Cerebellar nuclear complex (tissue), 1 donor: ENCODE results near the gene TEX261.
"Not testable (repeated sequence)": the region's sequence is repeated elsewhere in the genome, so short reads cannot be mapped to it uniquely, and the experiment has no call there.

Experiments used
- DNase-seq, 2 experiments: peaks; one replicate each; lab custom pipeline; 2025; lab: John Stamatoyannopoulos, UW

Gene TEX261

GRCh38 chr2:70994699-70995425 is at the start of gene TEX261:
Gene TEX261 (minus strand): TSS chr2:70994873. CDS start chr2:70994757, 116 bp downstream.
- DNase-seq: peak in 1 of 2 experiments; percentile 44

DNA sequence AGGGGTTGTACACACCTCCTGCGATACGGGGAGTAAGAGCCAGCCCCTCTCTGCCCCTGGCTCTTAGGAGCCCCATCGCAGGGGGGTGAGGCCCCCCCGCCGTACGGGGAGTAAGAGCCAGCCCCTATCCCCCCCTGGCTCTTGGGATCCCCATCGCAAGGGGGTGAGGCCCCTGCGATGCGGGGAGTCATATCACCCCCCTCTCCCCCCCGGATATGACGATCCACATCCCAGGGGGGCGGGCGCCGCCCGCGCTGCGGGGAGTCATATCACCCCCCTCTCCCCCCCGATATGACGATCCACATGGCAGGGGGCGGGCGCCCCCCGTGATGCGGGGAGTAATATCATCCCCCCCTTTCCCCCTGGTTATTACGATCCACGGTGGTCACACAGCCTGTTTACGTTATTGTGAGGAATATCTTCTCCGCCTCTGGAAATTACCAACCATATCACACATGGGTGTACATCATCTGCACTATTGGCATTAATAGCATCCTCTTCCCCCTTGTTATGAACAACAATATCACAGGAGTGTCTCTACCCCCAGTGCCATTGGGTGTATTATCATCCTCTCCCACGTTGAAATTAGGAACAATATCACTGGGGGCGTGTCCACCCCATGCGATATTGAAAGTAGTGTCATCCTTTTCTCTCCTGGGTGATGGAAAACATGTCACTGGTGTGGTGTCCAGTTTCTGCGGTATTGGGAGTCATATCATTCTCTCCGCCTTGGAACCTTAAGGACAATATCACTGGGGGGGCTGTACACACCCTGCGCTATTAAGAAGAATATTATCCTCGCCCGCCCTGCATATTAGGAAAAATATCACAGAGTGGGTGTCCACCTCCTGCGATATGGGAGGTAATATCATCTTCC is 49.1 kb upstream of the TEX261 start:
- no peak for DNase-seq

DNA sequence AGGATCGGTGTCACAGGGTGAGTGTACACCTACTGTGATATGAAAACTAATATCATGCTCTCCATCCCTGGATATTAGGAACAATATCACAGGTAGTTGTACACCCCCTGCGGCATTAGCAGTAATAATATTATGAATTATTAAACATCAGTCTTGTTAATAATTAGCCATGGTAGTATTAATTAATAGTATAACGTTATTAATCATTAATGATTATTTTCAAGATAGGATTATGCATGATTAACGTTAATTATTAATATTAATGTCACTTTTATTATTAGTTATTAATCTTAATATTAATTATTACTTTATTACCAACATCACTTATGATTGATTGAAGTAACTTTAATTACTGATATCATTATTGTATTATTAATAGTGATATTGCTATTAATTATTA is 47.6 kb upstream of the TEX261 start:
- no peak for DNase-seq

DNA sequence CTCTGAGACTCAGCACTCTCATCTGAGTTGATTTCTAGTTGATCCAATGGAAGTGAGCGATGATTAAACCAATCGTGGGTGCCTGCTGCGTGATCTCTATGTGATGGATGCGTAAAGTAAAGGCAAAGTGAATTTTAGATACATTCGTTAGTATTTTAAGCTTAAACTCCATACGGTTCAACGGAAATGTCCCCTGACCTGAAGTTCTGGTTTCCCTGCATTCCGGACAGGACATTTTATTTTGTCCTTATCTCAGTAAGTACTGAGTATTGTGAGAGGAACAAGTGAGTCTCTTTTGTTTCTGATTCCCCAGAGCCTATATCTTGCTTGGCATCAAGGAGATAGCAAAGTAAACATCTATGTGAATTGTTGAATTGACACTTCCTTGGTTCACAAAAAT is 41.6 kb upstream of the TEX261 start:
- DNase-seq: not testable (repeated sequence)

DNA sequence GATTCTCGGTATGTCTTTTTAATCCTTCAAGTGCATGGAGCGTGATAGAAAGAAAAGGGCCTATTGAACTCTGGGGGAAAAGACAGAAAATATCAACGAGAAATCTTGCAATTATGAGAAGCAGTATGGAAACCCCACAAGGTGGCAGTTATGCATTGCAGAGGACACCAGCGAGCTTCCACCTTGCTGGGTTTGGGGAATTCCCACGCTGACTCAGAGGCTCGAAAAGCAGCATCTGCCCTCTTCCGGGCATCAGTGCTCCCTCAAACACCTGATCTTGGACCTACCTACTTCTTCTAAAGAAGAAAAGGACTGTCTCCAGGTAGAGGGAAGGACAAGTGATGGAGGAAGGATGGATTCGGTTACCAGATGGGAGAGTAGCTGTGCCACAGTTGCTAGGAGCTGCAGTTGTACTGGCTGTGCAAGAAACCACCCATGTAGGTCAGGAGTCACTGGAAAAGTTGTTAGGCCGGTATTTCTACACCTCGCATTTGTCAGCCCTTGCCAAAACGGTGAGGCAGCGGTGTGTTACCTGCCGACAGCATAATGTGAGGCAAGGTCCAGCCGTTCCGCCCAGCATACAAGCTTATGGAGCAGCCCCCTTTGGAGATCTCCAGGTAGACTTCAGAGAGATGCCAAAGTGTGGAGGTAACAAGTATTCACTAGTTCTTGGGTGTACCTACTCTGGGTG is 29.0 kb upstream of the TEX261 start:
- not testable (repeated sequence) for DNase-seq

DNA sequence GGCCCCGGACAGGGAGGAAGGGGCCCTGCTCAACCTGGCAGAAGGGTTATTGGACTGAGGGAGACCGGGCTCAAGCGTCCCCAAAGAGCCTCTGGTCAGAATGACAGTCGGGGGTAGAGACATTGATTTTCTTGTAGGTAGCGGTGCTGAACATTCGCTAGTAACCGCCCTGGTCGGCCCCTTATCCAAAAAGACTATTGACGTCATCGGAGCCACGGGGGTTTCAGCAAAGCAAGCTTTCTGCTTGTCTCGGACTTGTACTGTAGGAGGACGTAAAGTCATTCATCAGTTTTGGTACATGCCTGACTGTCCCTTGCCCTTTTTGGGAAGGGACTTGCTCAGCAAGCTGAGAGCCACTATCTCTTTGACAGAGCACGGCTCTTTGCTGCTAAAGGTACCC is 26.7 kb upstream of the TEX261 start:
- DNase-seq: not testable (repeated sequence)

DNA sequence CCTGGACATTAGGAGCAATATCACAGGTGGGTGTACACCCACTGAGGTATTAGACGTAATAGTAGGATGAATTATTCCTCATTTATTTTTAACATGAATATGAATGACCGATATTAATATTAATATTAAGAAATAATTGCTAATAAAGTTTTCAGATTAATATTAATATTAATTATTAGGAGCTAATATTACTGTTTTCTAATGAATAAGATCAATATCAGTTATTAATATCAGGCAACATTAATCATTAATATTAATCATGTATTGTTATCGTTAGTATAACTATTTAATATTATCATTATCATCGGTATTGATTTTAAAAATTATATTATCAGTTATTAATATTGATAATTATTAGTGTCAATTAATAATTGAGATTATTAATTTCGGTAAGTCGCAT is 25.3 kb upstream of the TEX261 start:
- not testable (repeated sequence) for DNase-seq

DNA sequence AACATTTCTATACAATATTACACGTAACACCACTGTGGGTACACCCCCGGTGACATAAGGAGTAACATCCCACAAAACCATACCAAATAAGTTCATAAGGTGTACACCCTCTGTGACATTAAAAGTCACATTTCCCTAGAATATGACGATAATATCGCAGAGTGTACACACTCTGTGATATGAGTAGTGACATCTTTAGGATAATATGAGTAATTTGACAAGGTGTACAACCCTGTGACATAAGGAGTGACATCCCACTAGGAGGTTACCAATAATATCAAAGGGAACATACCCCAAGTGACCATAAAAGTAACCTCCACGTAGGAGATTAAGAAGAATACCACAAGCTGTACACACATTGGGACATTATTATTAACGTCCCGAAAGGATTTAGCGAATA is 24.0 kb upstream of the TEX261 start:
- no peak for DNase-seq

- not testable (repeated sequence) for DNase-seq
Measured at GRCh38 chr2:71011786-71012185, 17.1 kb upstream of the TEX261 start.

DNA sequence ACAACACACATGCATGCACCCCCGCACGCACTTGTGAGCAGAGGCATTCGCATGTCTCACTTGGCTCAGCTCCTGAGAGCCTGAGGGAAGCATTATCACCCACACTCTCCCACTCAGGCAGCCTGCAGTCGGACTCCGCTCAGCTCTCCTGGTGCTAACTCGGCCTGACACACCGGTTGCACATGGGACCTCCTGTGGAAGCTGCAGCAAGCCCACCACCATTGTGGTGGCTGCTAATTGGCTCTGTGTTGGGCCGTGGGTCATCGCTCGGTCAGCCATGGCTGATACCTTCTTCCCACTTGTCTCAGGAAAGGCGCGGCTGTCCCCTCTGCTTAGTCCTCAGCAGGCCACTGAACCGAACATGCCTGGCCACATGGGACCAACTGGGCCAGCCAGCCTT is 13.7 kb upstream of the TEX261 start:
- no peak for DNase-seq

GRCh38 chr2:71006955-71007799 is 12.5 kb upstream of the TEX261 start:
- DNase-seq: no peak

DNA sequence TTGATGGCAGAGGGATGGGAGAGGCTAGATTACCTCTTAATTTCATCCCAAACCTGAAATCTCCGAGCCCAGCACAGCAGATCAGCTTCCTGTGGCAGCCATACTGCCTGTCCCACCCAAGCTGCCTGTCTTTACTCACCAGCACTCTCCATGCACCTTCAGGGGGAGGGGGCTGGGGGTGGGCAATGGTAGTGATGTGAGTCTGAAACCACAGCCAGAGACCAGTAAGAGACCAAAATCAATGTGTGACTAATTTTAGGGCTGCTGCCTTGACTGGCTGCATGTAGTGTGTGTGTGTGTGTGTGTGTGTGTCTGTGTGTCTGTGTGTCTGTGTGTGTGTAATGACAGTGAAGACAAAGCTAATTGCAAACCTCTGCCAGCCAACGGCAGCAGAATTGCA is 11.7 kb upstream of the TEX261 start:
- DNase-seq: no peak

- no peak for DNase-seq
Measured at GRCh38 chr2:71005271-71006202, 10.9 kb upstream of the TEX261 start.

GRCh38 chr2:71004857-71005256 is 10.2 kb upstream of the TEX261 start:
- DNase-seq: no peak

DNA sequence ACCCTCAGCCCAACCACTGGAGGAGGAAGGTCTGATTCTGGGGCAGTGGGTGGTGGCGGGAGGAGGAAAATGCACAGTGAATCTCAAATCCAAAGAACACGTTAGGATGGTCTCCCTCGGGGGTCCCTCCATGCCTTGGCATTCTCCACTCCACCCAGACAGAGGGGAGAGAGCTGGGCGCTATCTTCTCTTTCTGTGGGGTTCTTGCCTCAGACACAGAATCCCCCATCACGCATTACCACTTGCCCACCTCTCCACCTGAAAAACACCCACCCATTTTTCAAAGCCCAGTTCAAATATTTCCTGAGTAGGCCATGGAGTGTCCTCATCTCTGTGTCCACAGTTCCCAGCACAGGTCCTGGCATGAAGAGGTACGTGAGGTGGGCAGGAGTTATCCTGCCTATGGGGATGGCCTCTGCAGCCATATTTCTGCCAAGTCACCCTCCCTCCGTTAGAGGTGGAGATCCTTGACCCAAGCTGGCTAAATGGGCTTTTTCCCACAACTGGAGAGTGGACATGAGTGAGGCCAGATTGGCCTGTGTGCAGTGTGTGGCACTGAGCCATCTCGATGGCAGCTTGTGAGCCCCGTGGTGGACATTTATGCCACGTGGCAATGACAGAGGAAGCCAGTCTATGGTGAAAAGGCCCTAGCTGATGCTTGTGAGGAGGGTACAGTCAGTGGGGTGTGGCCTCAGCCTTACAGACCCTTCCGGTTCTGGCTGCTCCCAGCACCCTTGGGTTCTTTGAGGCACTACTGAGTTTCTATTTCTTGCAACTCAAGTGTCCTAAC is 9.5 kb upstream of the TEX261 start:
- no peak for DNase-seq

DNA sequence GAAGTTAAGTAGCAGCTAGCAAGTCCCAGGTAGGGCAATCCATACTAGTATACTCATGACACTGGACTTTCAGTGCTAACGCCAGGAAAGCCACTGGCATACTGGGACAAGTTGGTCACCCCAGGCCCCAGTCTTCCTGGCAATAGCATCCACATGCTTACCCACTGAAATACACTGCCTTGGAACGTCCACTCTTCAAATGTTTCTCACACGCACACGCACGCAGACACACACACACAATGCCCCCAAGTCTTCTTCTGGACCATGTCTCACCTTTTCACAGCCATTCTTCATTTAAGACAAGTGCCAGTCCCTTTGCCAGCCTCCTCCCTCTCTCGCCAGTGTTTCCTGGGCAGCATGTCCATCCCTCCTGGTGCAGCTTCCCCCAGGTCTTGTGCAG is 8.7 kb upstream of the TEX261 start:
- no peak for DNase-seq

DNA sequence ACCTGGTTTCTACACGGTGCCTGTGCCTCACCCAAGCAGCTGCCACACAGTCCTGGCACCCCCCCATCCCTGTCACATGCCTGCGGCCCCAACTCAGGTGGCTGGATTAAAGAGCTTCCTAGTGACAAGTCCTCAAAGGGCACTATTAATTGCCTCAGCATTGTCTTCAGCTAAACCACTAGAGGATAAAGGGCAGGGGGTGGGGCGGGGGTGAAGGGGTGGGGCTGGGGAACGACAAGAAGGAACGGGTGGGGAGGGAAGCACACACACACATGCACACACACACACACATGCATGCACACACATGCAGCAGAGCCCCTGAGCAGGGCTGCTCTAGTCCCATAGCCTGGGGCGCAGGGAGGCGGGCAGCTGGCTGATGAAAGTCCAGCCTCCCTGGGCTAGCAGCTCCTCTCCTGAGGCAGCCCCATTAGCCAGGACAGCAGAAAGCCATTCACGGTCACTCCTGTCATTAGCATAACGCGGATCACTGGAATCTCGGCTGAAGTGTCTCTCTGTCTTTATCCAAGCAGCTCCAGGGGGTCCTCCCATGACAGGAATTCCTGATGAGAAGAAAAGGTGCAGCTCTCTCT is 7.4 kb upstream of the TEX261 start:
- DNase-seq: no peak

GRCh38 chr2:71001592-71001927 is 6.9 kb upstream of the TEX261 start:
- no peak for DNase-seq

DNA sequence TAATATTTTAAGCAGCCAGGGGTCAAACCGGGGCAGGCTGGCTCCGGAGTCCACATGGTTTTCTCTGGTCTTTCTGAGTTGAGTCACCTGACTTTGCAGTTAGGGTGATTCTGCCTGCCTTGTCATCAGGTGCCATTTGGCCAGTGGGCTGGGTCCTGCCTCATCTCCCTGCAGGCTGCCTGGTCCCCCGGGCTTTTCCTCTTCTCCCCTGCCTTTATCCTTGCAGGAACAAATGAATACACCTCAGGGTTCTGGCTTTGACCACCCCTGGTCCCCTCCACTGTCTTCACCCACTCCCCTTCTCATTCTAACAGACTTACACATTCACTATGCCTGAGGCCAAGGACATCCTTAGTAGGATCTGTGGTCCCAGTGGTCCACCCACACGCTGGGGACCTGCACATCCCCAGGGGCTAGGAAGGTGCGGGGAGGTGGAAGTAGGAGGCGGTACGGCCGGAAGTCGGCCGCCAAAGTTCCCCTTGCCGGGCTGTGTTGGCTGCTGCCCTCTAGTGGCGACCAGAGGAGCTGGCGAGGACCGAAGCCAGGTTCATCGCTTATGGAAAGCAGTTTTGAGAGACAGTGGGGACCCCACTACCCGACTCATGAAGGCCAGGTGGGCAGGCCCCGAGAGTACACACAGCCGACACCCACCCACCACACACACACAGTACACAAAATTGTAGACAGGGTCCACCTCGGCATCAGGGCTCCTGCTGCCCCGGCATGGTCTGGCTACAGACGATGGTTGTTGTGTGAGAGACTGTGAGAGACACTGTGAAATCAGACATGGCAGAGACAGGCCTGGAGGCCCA is 6.3 kb upstream of the TEX261 start:
- no peak for DNase-seq
